Mucosa of descending colon (tissue), 3 donors: ENCODE data around the gene MEI1. TPM values are rescaled to one million over a fixed set of nuclear protein-coding genes. Genes with fewer than 3 reads are reported as not detected.
"Not testable (repeated sequence)": the region's sequence is repeated elsewhere in the genome, so short reads cannot be mapped to it uniquely, and the experiment has no call there.

Experiments
- ATAC-seq: fragments of 200-7000 bp; cut with Tn5 transposase; one replicate; pipeline ENCODE4 v1.9.1; 2020; ENCODE audit warnings: mild to moderate bottlenecking, moderate library complexity
- DNase-seq, 3 donors: peaks; one replicate each; pipeline ENCODE4 v3.0.0-alpha.2; 2020
- H3K36me3 ChIP-seq: fragments of 200-600 bp; one replicate; pipeline ENCODE4 v1.8.0; 2021; ENCODE audit warnings: low read depth, mild to moderate bottlenecking
- H3K4me1 ChIP-seq: fragments of 200-600 bp; one replicate; pipeline ENCODE4 v1.8.0; 2021; ENCODE audit warnings: low read depth, mild to moderate bottlenecking
- H3K4me3 ChIP-seq: fragments of 200-600 bp; one replicate; pipeline ENCODE4 v1.8.0; 2021; ENCODE audit warnings: mild to moderate bottlenecking
- H3K9me3 ChIP-seq: fragments of 200-600 bp; one replicate; pipeline ENCODE4 v1.8.0; 2021; ENCODE audit warnings: mild to moderate bottlenecking
- CTCF ChIP-seq: fragments of 200-600 bp; IDR thresholded peaks from one replicate; pipeline ENCODE4 v1.8.0; 2022; ENCODE audit warnings: antibody characterized with exemption, mild to moderate bottlenecking
- intact Hi-C, 2 donors: fragments of 100-400 bp; cut with DNase I in 1 of 2; cut with micrococcal nuclease in 1 of 2; formaldehyde crosslinking; loops; one replicate each; pipeline versions ENCODE4 v1.11.0 to v1.11.1; 2022; cut with DNase I, micrococcal nuclease
- total RNA-seq, 3 donors: library from RNA; stranded (reverse); fragmentation: NEBNext Ultra II Directional in 2 of 3; extraction: Animal tissue kit (Norgen Biotek cat#: 25700) in 2 of 3; gene quantifications; one replicate each; pipeline versions ENCODE4 v1.2.1 to v1.2.4, GENCODE V29; 2021 to 2023
- donor health status: DM: no; HTN: no; CAD: no; lungs with moderate emphysema.
- donor health status: DM: no; HTN: no; CAD: no.
- donor health status: DM: no; HTN: yes; CAD: no.

The MEI1 gene
- total RNA-seq, 3 donors from 2014 or later: 1.4 to 6.4 (median 1.8) TPM

- no peak for DNase-seq
- no peak for ATAC-seq
- Histone ChIP-seq H3K9me3 (no peaks in the 10 kb centered on the region), H3K36me3 (peaks cover 5% of the 10 kb centered on the region), H3K4me3 (peak overlapping the region; percentile 12), H3K4me1 (peaks cover 20% of the 10 kb centered on the region)
- no peak for TF ChIP-seq CTCF
- intact Hi-C loops: no loop called here
Measured at GRCh38 chr22:41831828-41832552, 132.7 kb downstream of the MEI1 start.

- peak; percentile 88 for ATAC-seq
- no peak for TF ChIP-seq CTCF
- peak within 1 kb of the TSS; percentile 82 for H3K4me3 ChIP-seq
- peaks cover 16% of the 10 kb centered on the region for H3K4me1 ChIP-seq
- peak; percentile 99 to 100 (median 100) for DNase-seq
- H3K36me3 ChIP-seq: peaks cover 5% of the 10 kb centered on the region
- intact Hi-C loops: no loop called here
- H3K9me3 ChIP-seq: no peaks in the 10 kb centered on the region
Measured at GRCh38 chr22:41832553-41833368, 133.5 kb downstream of the MEI1 start, which contains the start of gene SREBF2. Gene SREBF2 (plus strand): TSS chr22:41833105. CDS start chr22:41833271, 166 bp downstream.

- no peaks in the 10 kb centered on the region for H3K9me3 ChIP-seq
- peaks cover 5% of the 10 kb centered on the region for H3K36me3 ChIP-seq
- TF ChIP-seq CTCF: no peak
- intact Hi-C loops: no loop called here
- H3K4me1 ChIP-seq: peaks cover 15% of the 10 kb centered on the region
- H3K4me3 ChIP-seq: peak overlapping the region; percentile 82
- ATAC-seq: peak; percentile 42
- peak; percentile 57 to 77 (median 75) for DNase-seq
Measured at GRCh38 chr22:41833369-41834004, 134.2 kb downstream of the MEI1 start.

- DNase-seq (no peak), ATAC-seq (no peak)
- intact Hi-C loops: no loop called here
- TF ChIP-seq CTCF: no peak
- peak overlapping the region; percentile 82 for H3K4me3 ChIP-seq
- no peaks in the 10 kb centered on the region for H3K9me3 ChIP-seq
- peaks cover 10% of the 10 kb centered on the region for H3K4me1 ChIP-seq
- peaks cover 5% of the 10 kb centered on the region for H3K36me3 ChIP-seq
Measured at GRCh38 chr22:41834005-41834944, 135.0 kb downstream of the MEI1 start.

- H3K9me3 ChIP-seq, ATAC-seq, intact Hi-C loops, H3K4me3 ChIP-seq, H3K36me3 ChIP-seq, DNase-seq: not testable (repeated sequence)
- H3K4me1 ChIP-seq: peaks cover 12% of the 10 kb centered on the region
Measured at GRCh38 chr22:41835462-41835861, 136.2 kb downstream of the MEI1 start.
